Measurements from ENCODE around the gene BRIP1.
"Not testable (repeated sequence)": the region's sequence is repeated elsewhere in the genome, so short reads cannot be mapped to it uniquely, and the experiment has no call there.

The BRIP1 gene

GRCh38 chr17:61826866-61827265 lies 36.5 kb downstream of the BRIP1 start:
- DNase-seq: not testable (repeated sequence)

GRCh38 chr17:61826198-61826597 lies 37.1 kb downstream of the BRIP1 start:
- DNase-seq: not testable (repeated sequence)

GRCh38 chr17:61825448-61826137 lies 37.7 kb downstream of the BRIP1 start:
- no peak for DNase-seq

GRCh38 chr17:61822326-61823285 lies 40.7 kb downstream of the BRIP1 start:
- DNase-seq: no peak

- DNase-seq: no peak
Measured at GRCh38 chr17:61821655-61822054, 41.7 kb downstream of the BRIP1 start.

GRCh38 chr17:61819265-61819664 lies 44.1 kb downstream of the BRIP1 start:
- DNase-seq: not testable (repeated sequence)

- no peak for DNase-seq
Measured at GRCh38 chr17:61818225-61818624, 45.1 kb downstream of the BRIP1 start.

- no peak for DNase-seq
Measured at GRCh38 chr17:61817452-61817851, 45.9 kb downstream of the BRIP1 start.

- no peak for DNase-seq
Measured at GRCh38 chr17:61816538-61816937, 46.8 kb downstream of the BRIP1 start.

GRCh38 chr17:61815863-61816503 lies 47.3 kb downstream of the BRIP1 start:
- DNase-seq: no peak

- DNase-seq: no peak
Measured at GRCh38 chr17:61814485-61814884, 48.8 kb downstream of the BRIP1 start.

GRCh38 chr17:61813211-61813610 lies 50.1 kb downstream of the BRIP1 start:
- no peak for DNase-seq

- DNase-seq: no peak
Measured at GRCh38 chr17:61812747-61813146, 50.6 kb downstream of the BRIP1 start.

GRCh38 chr17:61809816-61810392 lies 53.4 kb downstream of the BRIP1 start:
- DNase-seq: peak; percentile 76

- no peak for DNase-seq
Measured at GRCh38 chr17:61808442-61808841, 54.9 kb downstream of the BRIP1 start.

GRCh38 chr17:61806936-61807335 lies 56.4 kb downstream of the BRIP1 start:
- no peak for DNase-seq

- no peak for DNase-seq
Measured at GRCh38 chr17:61806081-61806828, 57.1 kb downstream of the BRIP1 start.

GRCh38 chr17:61805399-61805798 lies 57.9 kb downstream of the BRIP1 start:
- DNase-seq: peak; percentile 85

GRCh38 chr17:61803796-61804195 lies 59.5 kb downstream of the BRIP1 start:
- no peak for DNase-seq

- DNase-seq: no peak
Measured at GRCh38 chr17:61803216-61803615, 60.1 kb downstream of the BRIP1 start.

- DNase-seq: no peak
Measured at GRCh38 chr17:61799812-61800484, 63.4 kb downstream of the BRIP1 start.

- no peak for DNase-seq
Measured at GRCh38 chr17:61797283-61797682, 66.0 kb downstream of the BRIP1 start.
